H9 (cell line): Measurements from ENCODE around the gene CRYGN. TPM values are rescaled to one million over a fixed set of nuclear protein-coding genes. Genes with fewer than 3 reads are reported as not detected.

Source experiments
- DNase-seq: peaks from one replicate; pipeline ENCODE4 v3.0.0-alpha.2; 2017
- H2AFZ ChIP-seq: one replicate; pipeline ENCODE4 v1.6.1; 2013; ENCODE audit warnings: mild to moderate bottlenecking, low read length, control low read depth, moderate library complexity
- H2AK5ac ChIP-seq: 2 replicates; pipeline ENCODE4 v1.6.1; 2013; ENCODE audit warnings: low read length, control low read depth, mixed read lengths; ENCODE audit not compliant: insufficient read length
- H2BK120ac ChIP-seq: one replicate; pipeline ENCODE4 v1.6.1; 2013; ENCODE audit warnings: low read depth, mild to moderate bottlenecking, low read length, control low read depth, inconsistent platforms; ENCODE audit not compliant: poor library complexity, severe bottlenecking
- H2BK12ac ChIP-seq: 2 replicates; pipeline ENCODE4 v1.6.1; 2013; ENCODE audit warnings: low read length, control low read depth, mixed read lengths, low read depth; ENCODE audit not compliant: insufficient read length
- H2BK15ac ChIP-seq: 2 replicates; pipeline ENCODE4 v1.6.1; 2013; ENCODE audit warnings: low read depth, low read length, control low read depth
- H2BK20ac ChIP-seq: one replicate; pipeline ENCODE4 v1.6.1; 2013; ENCODE audit warnings: low read depth, mild to moderate bottlenecking, low read length, control low read depth, inconsistent platforms; ENCODE audit not compliant: poor library complexity, severe bottlenecking
- H2BK5ac ChIP-seq: 2 replicates; pipeline ENCODE4 v1.6.1; 2013; ENCODE audit warnings: low read length, control low read depth, mixed read lengths; ENCODE audit not compliant: insufficient read length
- H3K14ac ChIP-seq: 2 replicates; pipeline ENCODE4 v1.6.1; 2013; ENCODE audit warnings: low read length, control low read depth; ENCODE audit not compliant: insufficient read depth
- H3K18ac ChIP-seq: 2 replicates; pipeline ENCODE4 v1.6.1; 2013; ENCODE audit warnings: low read depth, mild to moderate bottlenecking, mixed read lengths, low read length, control low read depth; ENCODE audit not compliant: insufficient read length
- H3K23ac ChIP-seq: 2 replicates; pipeline ENCODE4 v1.6.1; 2013; ENCODE audit warnings: low read length, control low read depth, mixed read lengths, low read depth; ENCODE audit not compliant: insufficient read length
- H3K23me2 ChIP-seq: 2 replicates; pipeline ENCODE4 v1.6.1; 2013; ENCODE audit warnings: low read depth, mild to moderate bottlenecking, mixed read lengths, low read length, control low read depth; ENCODE audit not compliant: insufficient read length, poor library complexity, severe bottlenecking
- H3K27ac ChIP-seq: 2 replicates; pipeline ENCODE4 v1.5.1; 2013; ENCODE audit warnings: low read length, control low read depth, mixed read lengths, low read depth; ENCODE audit not compliant: insufficient read length
- H3K27me3 ChIP-seq: 2 replicates; pipeline ENCODE4 v1.6.1; 2013; ENCODE audit warnings: low read length, control low read depth, inconsistent platforms; ENCODE audit not compliant: insufficient read depth
- H3K4ac ChIP-seq: 2 replicates; pipeline ENCODE4 v1.6.1; 2013; ENCODE audit warnings: low read depth, mild to moderate bottlenecking, control low read depth, inconsistent platforms, low read length, moderate library complexity
- H3K4me1 ChIP-seq: 2 replicates; pipeline ENCODE4 v1.6.1; 2013; ENCODE audit warnings: low read length, control low read depth, inconsistent platforms; ENCODE audit not compliant: insufficient read depth
- H3K4me2 ChIP-seq: 2 replicates; pipeline ENCODE4 v1.6.1; 2013; ENCODE audit warnings: low read length, control low read depth, mixed read lengths; ENCODE audit not compliant: insufficient read length, insufficient read depth
- H3K56ac ChIP-seq: 2 replicates; pipeline ENCODE4 v1.6.1; 2013; ENCODE audit warnings: low read depth, mild to moderate bottlenecking, mixed read lengths, low read length, control low read depth; ENCODE audit not compliant: insufficient read length
- H3K79me1 ChIP-seq: 2 replicates; pipeline ENCODE4 v1.6.1; 2013; ENCODE audit warnings: low read depth, mild to moderate bottlenecking, moderate library complexity, low read length, control low read depth, inconsistent platforms; ENCODE audit not compliant: insufficient read depth, poor library complexity, severe bottlenecking
- H3K79me2 ChIP-seq: 2 replicates; pipeline ENCODE4 v1.6.1; 2013; ENCODE audit warnings: low read length, control low read depth, inconsistent platforms; ENCODE audit not compliant: insufficient read depth
- H3K9ac ChIP-seq: 2 replicates; pipeline ENCODE4 v1.6.1; 2013; ENCODE audit warnings: low read length, control low read depth, mixed read lengths; ENCODE audit not compliant: insufficient read length; ENCODE audit errors: extremely low read depth
- H3K9me3 ChIP-seq: one replicate; pipeline ENCODE4 v1.6.1; 2013; ENCODE audit warnings: low read depth, low read length, inconsistent platforms; ENCODE audit not compliant: control insufficient read depth
- H3T11ph ChIP-seq: one replicate; pipeline ENCODE4 v1.6.1; 2013; ENCODE audit warnings: mild to moderate bottlenecking, low read length, control low read depth, inconsistent platforms
- H4K20me1 ChIP-seq: one replicate; pipeline ENCODE4 v1.6.1; 2013; ENCODE audit not compliant: control insufficient read depth, insufficient read length, insufficient read depth
- H4K5ac ChIP-seq: 2 replicates; pipeline ENCODE4 v1.6.1; 2013; ENCODE audit warnings: low read depth, mild to moderate bottlenecking, mixed read lengths, low read length, control low read depth; ENCODE audit not compliant: insufficient read length
- H4K8ac ChIP-seq: replicated peaks from 2 replicates; pipeline ENCODE4 v1.6.1; 2013; ENCODE audit warnings: low read length, control low read depth, mixed read lengths, low read depth; ENCODE audit not compliant: insufficient read length
- H4K91ac ChIP-seq: 2 replicates; pipeline ENCODE4 v1.6.1; 2013; ENCODE audit warnings: low read depth, mild to moderate bottlenecking, moderate library complexity, mixed read lengths, low read length, control low read depth; ENCODE audit not compliant: insufficient read length
- H3K27ac Mint-ChIP-seq, 3 experiments: 2 replicates in 2 of 3; 3 replicates in 1 of 3; pipeline ENCODE4 v1.8.0; 2020 to 2021; ENCODE audit warnings: mixed read lengths in 3 of 3, mild to moderate bottlenecking in 1 of 3, moderate library complexity in 1 of 3
- H3K27me3 Mint-ChIP-seq: 2 replicates; pipeline ENCODE4 v1.8.0; 2021; ENCODE audit warnings: low read depth, mild to moderate bottlenecking, moderate library complexity, mixed read lengths
- H3K36me3 Mint-ChIP-seq, 3 experiments: 2 replicates in 2 of 3; 3 replicates in 1 of 3; pipeline ENCODE4 v1.8.0; 2020 to 2021; ENCODE audit warnings: low read depth in 3 of 3, mixed read lengths in 3 of 3; ENCODE audit not compliant: insufficient read depth in 1 of 3
- H3K4me1 Mint-ChIP-seq, 2 experiments: 2 replicates each; pipeline ENCODE4 v1.8.0; 2020; ENCODE audit warnings: mixed read lengths in 2 of 2
- H3K4me3 Mint-ChIP-seq, 2 experiments: 2 replicates in 1 of 2; 3 replicates in 1 of 2; pipeline ENCODE4 v1.8.0; 2020 to 2021; ENCODE audit warnings: mild to moderate bottlenecking in 2 of 2, mixed read lengths in 2 of 2, moderate library complexity in 1 of 2
- H3K9me3 Mint-ChIP-seq, 2 experiments: 2 replicates in 1 of 2; 3 replicates in 1 of 2; pipeline ENCODE4 v1.8.0; 2020; ENCODE audit warnings: mild to moderate bottlenecking in 2 of 2, mixed read lengths in 2 of 2, moderate library complexity in 1 of 2
- CTCF ChIP-seq: fragments of 200-600 bp; sonication (generic); conservative IDR thresholded peaks from 3 replicates; pipeline ENCODE4 v1.8.0; 2021; ENCODE audit warnings: antibody characterized with exemption, mild to moderate bottlenecking
- WGBS: extraction: QIAGEN DNeasy Blood & Tissue Kit; methylation state at CpG from one replicate; pipeline ENCODE4 v1.1.7; 2013; ENCODE audit warnings: missing lambda C conversion rate, low lambda C conversion rate, mixed read lengths; ENCODE audit not compliant: insufficient read length; ENCODE audit errors: extremely low coverage; 5-methylcytosine and 5-hydroxymethylcytosine counted together
- total RNA-seq: library from RNA; stranded (reverse); gene quantifications from 2 replicates; pipeline ENCODE4 v1.2.1, GENCODE V29; 2021

Gene CRYGN
- total RNA-seq, 1 experiment from 2014 or later: 1.8 TPM

- Histone ChIP-seq H3K27ac (no peak overlapping the region), H3K23me2 (no peaks in the 10 kb centered on the region), H4K91ac (no peak overlapping the region), H3K27me3 (no peaks in the 10 kb centered on the region), H2BK12ac (no peak overlapping the region), H3K4me2 (no peak overlapping the region), H2BK15ac (no peak overlapping the region), H4K5ac (no peak overlapping the region), H2BK120ac (no peak overlapping the region), H3K4ac (no peak overlapping the region), H3K14ac (no peak overlapping the region), H3K23ac (no peak overlapping the region), H2BK20ac (no peak overlapping the region), H2AK5ac (no peak overlapping the region), H3K9ac (no peak overlapping the region), H3K56ac (no peak overlapping the region), H2BK5ac (no peak overlapping the region), H3K18ac (no peak overlapping the region), H4K20me1 (no peaks in the 10 kb centered on the region), H3K79me1 (no peaks in the 10 kb centered on the region), H3T11ph (no peak overlapping the region), H4K8ac (no peak overlapping the region), H3K79me2 (no peaks in the 10 kb centered on the region), H2AFZ (no peak overlapping the region), H3K9me3 (no peaks in the 10 kb centered on the region), H3K4me1 (no peaks in the 10 kb centered on the region)
- H3K27ac Mint-ChIP-seq: peak overlapping the region in 1 of 3 experiments; percentile 20; a peak in 1 of 7 replicates
- WGBS: no CpG with 5 or more reads among the region's 35 CpGs
- H3K4me3 Mint-ChIP-seq: no peak overlapping the region
- H3K36me3 Mint-ChIP-seq: peaks cover 8 to 10% (median 9%) of the 10 kb centered on the region in 3 experiments
- H3K27me3 Mint-ChIP-seq: peaks cover 5% of the 10 kb centered on the region
- H3K4me1 Mint-ChIP-seq: peaks cover 6 to 45% of the 10 kb centered on the region in 2 experiments
- TF ChIP-seq CTCF: no peak
- no peaks in the 10 kb centered on the region for H3K9me3 Mint-ChIP-seq
- no peak for DNase-seq
These were observed 45.6 kb downstream of the CRYGN start for GRCh38 chr7:151394076-151395035.
